Activated CD4-positive, CD25-positive, alpha-beta regulatory T cell (primary cell): ENCODE data around the gene OR9A4.

Source experiments
- DNase-seq, 4 experiments: peaks; one replicate each; lab custom pipeline; 2025; lab: John Stamatoyannopoulos, UW

Gene OR9A4

GRCh38 chr7:141949021-141949420 lies 32.8 kb downstream of the OR9A4 start:
- DNase-seq, result no peak

GRCh38 chr7:141949451-141949850 lies 33.3 kb downstream of the OR9A4 start:
- no peak for DNase-seq

DNA sequence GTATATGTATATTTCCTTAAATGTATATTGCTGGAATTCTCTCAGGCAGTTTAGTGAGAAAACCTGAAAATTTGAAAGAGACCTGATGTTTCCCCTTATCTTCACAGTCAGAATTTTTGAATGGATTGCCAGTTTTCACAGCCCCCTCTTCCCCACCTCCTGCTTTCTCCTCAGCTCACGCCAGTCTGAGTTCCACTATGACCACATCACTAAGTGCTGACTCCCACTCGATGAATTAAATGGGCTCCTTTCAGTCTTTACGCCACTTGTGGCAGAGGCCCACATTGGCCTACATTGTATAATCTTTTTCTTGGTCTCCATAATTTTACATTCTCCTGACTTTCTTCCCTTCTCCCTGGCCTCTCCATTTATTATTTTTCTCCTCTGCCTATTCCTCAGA lies 33.7 kb downstream of the OR9A4 start:
- DNase-seq, result no peak

GRCh38 chr7:141950806-141951205 lies 34.6 kb downstream of the OR9A4 start:
- DNase-seq, result no peak

- no peak for DNase-seq
Observed at GRCh38 chr7:141952461-141952860, 36.3 kb downstream of the OR9A4 start.

- DNase-seq, result no peak
Observed at GRCh38 chr7:141954334-141954733, 38.1 kb downstream of the OR9A4 start.

DNA sequence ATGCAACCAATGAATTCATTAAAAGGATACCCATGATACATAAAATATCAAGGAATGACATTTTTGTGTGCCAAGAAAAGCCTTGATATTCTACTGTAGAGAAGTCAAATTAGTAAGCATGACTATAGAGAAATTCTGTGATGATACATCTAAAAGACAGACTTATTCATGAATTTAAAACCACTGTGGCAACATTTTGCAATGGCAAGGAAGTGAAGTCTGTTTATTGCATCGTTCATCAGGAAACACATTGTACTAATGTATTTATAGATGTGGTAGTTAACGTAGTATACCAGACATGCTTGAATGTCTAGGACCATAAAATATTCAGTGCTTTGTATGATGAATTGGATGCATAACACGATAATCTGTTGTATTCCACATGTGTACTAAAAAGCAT lies 39.9 kb downstream of the OR9A4 start:
- no peak for DNase-seq

DNA sequence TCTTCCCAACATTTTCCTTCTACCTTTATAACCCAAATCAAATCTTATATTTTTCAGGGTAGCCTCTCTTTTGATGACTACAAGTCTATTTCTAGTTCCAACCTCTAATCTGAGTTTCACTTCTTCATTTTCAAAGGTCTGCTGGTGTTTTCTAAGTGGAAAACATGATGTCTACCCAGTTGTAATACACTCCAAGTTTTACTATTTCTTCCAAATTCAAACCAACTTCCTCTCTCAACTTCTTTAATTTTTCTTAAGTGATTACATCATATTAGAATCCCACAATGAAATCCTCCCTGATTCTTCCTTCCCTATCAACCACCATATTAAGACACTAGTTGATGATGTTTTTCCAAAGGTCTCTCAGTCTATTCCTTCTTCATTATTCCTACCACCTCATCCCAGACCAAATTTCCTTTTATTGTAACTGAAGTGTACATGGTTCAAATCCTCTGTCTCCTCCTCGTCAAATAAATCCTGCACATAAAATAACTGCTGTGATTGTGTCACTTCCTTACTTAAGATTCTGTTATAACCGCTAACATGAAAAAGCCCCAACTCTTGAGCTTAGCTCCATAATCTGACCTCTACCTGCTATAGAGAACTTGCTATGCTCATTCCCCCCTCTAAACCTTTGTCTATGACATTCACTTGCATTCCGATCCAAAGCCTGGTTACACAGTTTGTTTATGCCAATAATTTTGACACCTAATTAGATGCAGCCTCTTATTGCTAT lies 44.7 kb downstream of the OR9A4 start:
- DNase-seq, result no peak
